ENCODE results near the gene GCC2. TPM values are rescaled to one million over a fixed set of nuclear protein-coding genes. Genes with fewer than 3 reads are reported as not detected.
"Not testable (repeated sequence)": the region's sequence is repeated elsewhere in the genome, so short reads cannot be mapped to it uniquely, and the experiment has no call there.

GCC2 gene
- total RNA-seq, 1 donor from 2014 or later, result 48.1 TPM

DNA sequence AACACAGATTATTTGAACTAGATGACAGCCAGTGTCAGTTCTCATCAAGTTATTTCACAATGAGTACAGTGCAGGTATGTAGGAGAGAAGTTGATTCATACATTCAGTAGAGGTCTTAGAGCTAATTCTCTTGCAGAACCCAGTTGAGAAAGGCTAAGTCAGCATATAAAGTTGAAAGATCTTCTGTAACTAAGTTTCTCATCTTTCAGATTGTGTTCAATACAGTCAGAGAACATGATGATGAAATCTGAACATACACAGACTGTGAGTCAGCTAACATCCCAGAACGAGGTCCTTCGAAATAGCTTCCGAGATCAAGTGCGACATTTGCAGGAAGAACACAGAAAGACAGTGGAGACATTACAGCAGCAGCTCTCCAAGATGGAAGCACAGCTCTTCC is 43.4 kb downstream of the GCC2 start:
- Mint-ChIP-seq H3K4me3 (no peak overlapping the region), H3K36me3 (peaks cover 17% of the 10 kb centered on the region), H3K27me3 (no peaks in the 10 kb centered on the region), H3K27ac (peak overlapping the region; percentile 48), H3K9me3 (no peaks in the 10 kb centered on the region), H3K4me1 (ENCODE audit: unreplicated experiment) (no peaks in the 10 kb centered on the region)
- no peak for DNase-seq (ENCODE audit: extremely low spot score, unreplicated experiment)
- no peak for TF ChIP-seq CTCF (conservative IDR thresholded peaks at IDR 0.05)

DNA sequence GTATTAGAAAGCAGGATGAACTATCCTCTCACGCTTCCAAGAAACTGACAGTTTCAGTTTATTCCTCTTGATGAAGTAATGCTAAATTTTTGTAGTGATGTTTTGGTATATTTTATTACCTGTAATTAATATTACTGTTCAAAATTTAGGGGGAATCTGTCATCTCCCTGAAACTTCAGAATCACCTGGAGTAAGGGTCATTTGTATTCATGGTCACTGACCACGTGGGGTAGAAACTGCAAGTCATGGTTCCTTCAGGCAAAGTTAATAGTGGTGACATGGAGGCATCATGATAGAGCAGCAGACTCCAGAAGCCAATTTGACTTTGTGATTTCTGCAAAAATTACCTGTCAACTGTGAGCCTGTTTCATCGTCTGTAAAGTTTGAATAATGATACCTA is 47.2 kb downstream of the GCC2 start:
- not testable (repeated sequence) for H3K27me3 Mint-ChIP-seq; H3K27ac Mint-ChIP-seq; H3K9me3 Mint-ChIP-seq; H3K4me3 Mint-ChIP-seq; H3K4me1 Mint-ChIP-seq (ENCODE audit: unreplicated experiment); DNase-seq (ENCODE audit: extremely low spot score, unreplicated experiment)
- peaks cover 19% of the 10 kb centered on the region for H3K36me3 Mint-ChIP-seq

DNA sequence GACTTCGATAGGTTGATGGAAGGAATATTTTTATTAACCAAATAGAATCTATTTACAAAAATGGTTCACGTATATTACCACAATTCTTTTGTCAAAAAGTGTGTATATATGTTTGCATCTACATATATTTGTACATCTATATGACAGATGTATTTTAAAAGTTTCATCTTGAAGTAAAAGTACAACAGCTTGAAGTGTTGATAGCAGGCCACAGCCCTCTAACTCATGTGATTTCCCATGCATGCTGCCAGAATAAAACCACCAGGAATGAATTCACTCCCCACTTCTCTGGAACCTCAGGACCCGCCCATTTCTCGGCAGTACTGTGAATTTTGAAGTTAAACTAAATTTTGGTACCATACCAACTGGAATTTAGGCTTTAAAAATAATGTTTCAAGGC is 58.6 kb downstream of the GCC2 start:
- H3K27me3 Mint-ChIP-seq; H3K4me3 Mint-ChIP-seq; H3K4me1 Mint-ChIP-seq (ENCODE audit: unreplicated experiment); DNase-seq (ENCODE audit: extremely low spot score, unreplicated experiment); H3K27ac Mint-ChIP-seq; H3K9me3 Mint-ChIP-seq: not testable (repeated sequence)
- H3K36me3 Mint-ChIP-seq, result peaks cover 33% of the 10 kb centered on the region

GRCh38 chr2:108512431-108512830 is 63.4 kb downstream of the GCC2 start:
- H3K36me3 Mint-ChIP-seq, result peaks cover 13% of the 10 kb centered on the region
- not testable (repeated sequence) for H3K4me1 Mint-ChIP-seq (ENCODE audit: unreplicated experiment); H3K27me3 Mint-ChIP-seq; DNase-seq (ENCODE audit: extremely low spot score, unreplicated experiment); H3K4me3 Mint-ChIP-seq; H3K9me3 Mint-ChIP-seq; H3K27ac Mint-ChIP-seq

DNA sequence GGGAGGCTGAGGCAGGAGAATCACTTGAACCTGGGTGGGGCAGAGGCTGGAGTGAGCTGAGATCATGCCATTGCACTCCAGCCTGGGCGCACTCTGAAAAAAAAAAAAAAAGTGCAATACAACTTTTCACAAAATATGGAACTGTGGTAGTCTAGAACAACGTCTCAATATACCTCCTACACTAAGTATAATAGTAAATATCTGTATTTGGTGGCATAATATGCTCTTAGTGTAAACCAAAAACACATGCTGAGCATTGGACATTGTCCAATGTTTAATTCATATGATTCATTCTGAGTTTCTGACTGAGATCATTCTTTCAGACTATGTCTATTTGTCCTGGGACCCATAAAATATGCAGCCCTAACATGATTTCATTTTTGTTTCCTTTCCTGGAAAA is 65.5 kb downstream of the GCC2 start:
- H3K4me3 Mint-ChIP-seq; H3K27me3 Mint-ChIP-seq; H3K4me1 Mint-ChIP-seq (ENCODE audit: unreplicated experiment); H3K9me3 Mint-ChIP-seq; DNase-seq (ENCODE audit: extremely low spot score, unreplicated experiment); H3K27ac Mint-ChIP-seq: not testable (repeated sequence)
- H3K36me3 Mint-ChIP-seq, result peaks cover 12% of the 10 kb centered on the region

DNA sequence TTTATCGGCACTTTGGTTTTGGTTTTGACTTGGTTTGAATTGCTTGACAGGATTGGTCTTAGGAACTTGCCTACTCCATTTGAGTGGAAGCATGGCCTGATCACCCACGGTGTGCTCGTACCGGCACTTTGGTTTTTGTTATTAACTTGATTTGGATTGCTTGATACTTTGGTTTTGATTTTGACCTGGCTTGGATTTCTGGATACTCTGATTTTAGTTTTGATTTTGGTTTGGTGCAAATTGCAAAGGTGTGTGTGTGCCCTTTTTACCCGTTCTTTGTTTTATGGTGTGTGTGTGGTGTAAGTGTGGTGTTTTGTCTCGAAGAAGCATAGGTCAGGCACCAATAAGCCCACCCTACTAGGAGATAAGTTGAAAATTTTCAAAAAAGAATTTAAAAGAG is 75.7 kb downstream of the GCC2 start:
- DNase-seq (ENCODE audit: extremely low spot score, unreplicated experiment); H3K4me1 Mint-ChIP-seq (ENCODE audit: unreplicated experiment); H3K9me3 Mint-ChIP-seq; H3K36me3 Mint-ChIP-seq; H3K27me3 Mint-ChIP-seq; H3K4me3 Mint-ChIP-seq; H3K27ac Mint-ChIP-seq: not testable (repeated sequence)

- H3K36me3 Mint-ChIP-seq; H3K4me1 Mint-ChIP-seq (ENCODE audit: unreplicated experiment); H3K9me3 Mint-ChIP-seq; H3K27ac Mint-ChIP-seq; H3K27me3 Mint-ChIP-seq; H3K4me3 Mint-ChIP-seq; DNase-seq (ENCODE audit: extremely low spot score, unreplicated experiment): not testable (repeated sequence)
Observed at GRCh38 chr2:108525258-108525657, 76.3 kb downstream of the GCC2 start.

- Mint-ChIP-seq H3K4me1 (ENCODE audit: unreplicated experiment) (peaks cover 25% of the 10 kb centered on the region), H3K27ac (no peak overlapping the region), H3K36me3 (no peaks in the 10 kb centered on the region), H3K27me3 (no peaks in the 10 kb centered on the region), H3K9me3 (no peaks in the 10 kb centered on the region), H3K4me3 (no peak overlapping the region)
- no peak for TF ChIP-seq CTCF (conservative IDR thresholded peaks at IDR 0.05)
- DNase-seq (ENCODE audit: extremely low spot score, unreplicated experiment), result no peak
Observed at GRCh38 chr2:108531674-108532055, 82.7 kb downstream of the GCC2 start.

- peak within 1 kb of the TSS; percentile 99 for H3K4me3 Mint-ChIP-seq
- peak within 1 kb of the TSS; percentile 97 for H3K27ac Mint-ChIP-seq
- no peaks in the 10 kb centered on the region for H3K9me3 Mint-ChIP-seq
Observed at GRCh38 chr2:108533832-108534583, 85.0 kb downstream of the GCC2 start, which contains the start of gene LIMS1. TSS of gene LIMS1 (plus strand) at chr2:108534470. CDS start at chr2:108534563, 93 bp downstream.

More at GRCh38 chr2:108533832-108534583, 85.0 kb downstream of the GCC2 start, which contains the start of gene LIMS1:
- no peaks in the 10 kb centered on the region for H3K36me3 Mint-ChIP-seq
- TF ChIP-seq CTCF (conservative IDR thresholded peaks at IDR 0.05), result peak; percentile 17
- peaks cover 43% of the 10 kb centered on the region for H3K4me1 Mint-ChIP-seq (ENCODE audit: unreplicated experiment)
- DNase-seq (ENCODE audit: extremely low spot score, unreplicated experiment), result peak; percentile 89
- no peaks in the 10 kb centered on the region for H3K27me3 Mint-ChIP-seq
